Mesenchymal stem cell (in vitro differentiated cells and primary cell): ENCODE data around the gene VPS51.

Experiments
- DNase-seq: peaks from one replicate; pipeline ENCODE4 v3.0.0-alpha.2; 2013
- H2AFZ ChIP-seq: one replicate; pipeline ENCODE4 v1.6.1; 2013; ENCODE audit warnings: low read depth, mild to moderate bottlenecking, control low read depth, inconsistent platforms, low read length, moderate library complexity
- H2AK5ac ChIP-seq: 2 replicates; pipeline ENCODE4 v1.6.1; 2013; ENCODE audit warnings: low read length, moderate library complexity, mild to moderate bottlenecking, inconsistent platforms; ENCODE audit not compliant: severe bottlenecking
- H2BK120ac ChIP-seq: one replicate; pipeline ENCODE4 v1.6.1; 2013; ENCODE audit warnings: low read depth, mild to moderate bottlenecking, inconsistent platforms, low read length, moderate library complexity
- H2BK12ac ChIP-seq, 2 experiments: one replicate each; pipeline ENCODE4 v1.6.1; 2013; ENCODE audit warnings: inconsistent platforms in 2 of 2, low read length in 2 of 2, mild to moderate bottlenecking in 2 of 2, moderate library complexity in 2 of 2, control low read depth in 1 of 2
- H2BK15ac ChIP-seq: one replicate; pipeline ENCODE4 v1.6.1; 2013; ENCODE audit warnings: mild to moderate bottlenecking, low read depth, inconsistent platforms; ENCODE audit not compliant: poor library complexity, severe bottlenecking
- H2BK5ac ChIP-seq: 2 replicates; pipeline ENCODE4 v1.6.1; 2013; ENCODE audit warnings: low read depth, mild to moderate bottlenecking, low read length, control low read depth, inconsistent platforms; ENCODE audit not compliant: poor library complexity, severe bottlenecking
- H3K14ac ChIP-seq, 2 experiments: one replicate each; pipeline ENCODE4 v1.6.1; 2013; ENCODE audit warnings: inconsistent platforms in 2 of 2, low read length in 2 of 2, control low read depth in 1 of 2, mild to moderate bottlenecking in 1 of 2, moderate library complexity in 1 of 2
- H3K18ac ChIP-seq, 2 experiments: one replicate each; pipeline ENCODE4 v1.6.1; 2013; ENCODE audit warnings: inconsistent platforms in 2 of 2, low read length in 2 of 2, control low read depth in 1 of 2, low read depth in 1 of 2, mild to moderate bottlenecking in 1 of 2
- H3K23ac ChIP-seq, 2 experiments: one replicate each; pipeline ENCODE4 v1.6.1; 2013; ENCODE audit warnings: inconsistent platforms in 2 of 2, low read length in 2 of 2, mild to moderate bottlenecking in 2 of 2, moderate library complexity in 2 of 2, control low read depth in 1 of 2
- H3K27ac ChIP-seq: 2 replicates; pipeline ENCODE4 v1.5.1; 2013; ENCODE audit warnings: mild to moderate bottlenecking, moderate library complexity, low read length, control low read depth, inconsistent platforms; ENCODE audit not compliant: poor library complexity, severe bottlenecking
- H3K27me3 ChIP-seq, 2 experiments: 2 replicates each; pipeline versions ENCODE4 v1.6.1 to v1.7.0; 2013; ENCODE audit warnings: low read length in 2 of 2, mild to moderate bottlenecking in 2 of 2, moderate library complexity in 2 of 2, control low read depth in 1 of 2, inconsistent platforms in 1 of 2; ENCODE audit not compliant: control insufficient read depth in 1 of 2, insufficient read depth in 1 of 2
- H3K36me3 ChIP-seq, 2 experiments: 2 replicates each; pipeline versions ENCODE4 v1.6.1 to v1.7.0; 2013; ENCODE audit warnings: low read length in 2 of 2, control low read depth in 1 of 2, inconsistent platforms in 1 of 2, low read depth in 1 of 2, mild to moderate bottlenecking in 1 of 2; ENCODE audit not compliant: insufficient read depth in 2 of 2, control insufficient read depth in 1 of 2
- H3K4ac ChIP-seq, 2 experiments: one replicate each; pipeline ENCODE4 v1.6.1; 2013; ENCODE audit warnings: inconsistent platforms in 2 of 2, low read length in 2 of 2, mild to moderate bottlenecking in 2 of 2, moderate library complexity in 2 of 2, control low read depth in 1 of 2, low read depth in 1 of 2
- H3K4me1 ChIP-seq: 2 replicates; pipeline ENCODE4 v1.6.1; 2013; ENCODE audit warnings: low read depth, low read length, control low read depth; ENCODE audit not compliant: control insufficient read depth, insufficient read depth
- H3K4me2 ChIP-seq: 2 replicates; pipeline ENCODE4 v1.6.1; 2013; ENCODE audit warnings: low read length, mild to moderate bottlenecking, inconsistent platforms; ENCODE audit not compliant: poor library complexity, severe bottlenecking
- H3K4me3 ChIP-seq, 2 experiments: 2 replicates each; pipeline versions ENCODE4 v1.5.1 to v1.7.0; 2013; ENCODE audit warnings: low read length in 2 of 2, mild to moderate bottlenecking in 2 of 2, control low read depth in 1 of 2, low read depth in 1 of 2; ENCODE audit not compliant: insufficient read depth in 1 of 2
- H3K79me1 ChIP-seq: replicated peaks from 2 replicates; pipeline ENCODE4 v1.6.1; 2013; ENCODE audit warnings: mild to moderate bottlenecking, control low read depth, low read length, inconsistent platforms; ENCODE audit not compliant: poor library complexity, severe bottlenecking
- H3K9ac ChIP-seq: 2 replicates; pipeline ENCODE4 v1.7.0; 2013; ENCODE audit warnings: mild to moderate bottlenecking, low read length, moderate library complexity
- H3K9me3 ChIP-seq: 2 replicates; pipeline ENCODE4 v1.7.0; 2013; ENCODE audit warnings: mild to moderate bottlenecking, low read length; ENCODE audit not compliant: control insufficient read depth
- H4K8ac ChIP-seq: one replicate; pipeline ENCODE4 v1.6.1; 2013; ENCODE audit warnings: inconsistent platforms, mild to moderate bottlenecking, low read length, moderate library complexity
- H4K91ac ChIP-seq: one replicate; pipeline ENCODE4 v1.6.1; 2013; ENCODE audit warnings: mild to moderate bottlenecking, low read length, inconsistent platforms
- WGBS: methylation state at CpG from one replicate; pipeline ENCODE4 v1.1.7; 2013; ENCODE audit warnings: mixed read lengths; 5-methylcytosine and 5-hydroxymethylcytosine counted together

VPS51 gene

DNA sequence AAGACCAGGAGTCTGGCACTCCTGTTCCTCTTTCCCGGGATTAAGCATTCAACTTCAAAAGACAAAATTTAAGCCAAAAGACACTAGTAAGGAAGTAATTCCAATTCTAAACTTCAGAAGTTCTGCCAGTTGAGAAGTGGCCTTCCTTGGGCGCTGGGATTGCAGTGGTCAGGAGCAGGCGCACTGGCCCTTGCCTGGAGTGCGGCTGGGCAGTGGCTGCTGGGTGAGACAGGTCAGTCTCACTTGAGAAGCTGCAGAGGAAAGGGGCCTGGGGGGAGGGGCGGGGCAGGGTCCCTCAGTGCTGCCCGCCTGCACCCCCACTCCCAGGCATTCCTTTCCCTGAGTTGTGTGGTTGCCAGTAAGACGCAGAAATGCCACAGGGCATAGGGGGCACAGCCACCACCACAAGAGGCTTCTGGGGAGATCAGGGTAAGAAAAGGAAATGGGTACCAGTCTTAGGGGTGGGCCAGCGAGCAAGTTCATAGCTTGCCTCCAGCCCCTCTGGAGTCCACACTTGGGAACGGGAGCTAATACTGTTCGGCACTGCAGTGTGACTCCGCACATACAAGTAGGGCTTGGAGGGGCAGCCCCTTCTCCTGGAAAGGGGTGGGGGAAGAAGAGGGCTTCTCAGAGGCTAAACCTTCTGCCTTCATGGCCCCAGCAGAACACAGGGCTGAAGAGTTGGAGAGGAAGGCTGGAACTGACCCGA lies 31.6 kb downstream of the VPS51 start:
- H3K18ac ChIP-seq = no peak overlapping the region
- no peak overlapping the region for H2AK5ac ChIP-seq
- no peak for DNase-seq
- no peak overlapping the region for H3K14ac ChIP-seq
- peaks cover 9% of the 10 kb centered on the region for H3K4me1 ChIP-seq
- H3K4me3 ChIP-seq = no peak overlapping the region
- no peak overlapping the region for H3K23ac ChIP-seq
- no peak overlapping the region for H3K4ac ChIP-seq
- no peak overlapping the region for H4K91ac ChIP-seq
- no peak overlapping the region for H3K27ac ChIP-seq
- H2BK120ac ChIP-seq = no peak overlapping the region
- no peak overlapping the region for H3K4me2 ChIP-seq
- H4K8ac ChIP-seq = no peak overlapping the region
- H3K36me3 ChIP-seq = peaks cover 74 to 85% of the 10 kb centered on the region in 2 experiments
- H3K27me3 ChIP-seq = no peaks in the 10 kb centered on the region
- H3K79me1 ChIP-seq = peaks cover 35% of the 10 kb centered on the region
- no peak overlapping the region for H2AFZ ChIP-seq
- 98% methylated on average over 12 of the region's 12 CpGs for WGBS
- H2BK12ac ChIP-seq = no peak overlapping the region
- H3K9ac ChIP-seq = no peak overlapping the region
- no peak overlapping the region for H2BK15ac ChIP-seq
- H3K9me3 ChIP-seq = no peaks in the 10 kb centered on the region
- H2BK5ac ChIP-seq = no peak overlapping the region

- Histone ChIP-seq H3K14ac (no peak overlapping the region), H3K18ac (no peak overlapping the region), H3K27me3 (no peaks in the 10 kb centered on the region), H2BK120ac (no peak overlapping the region), H2AK5ac (no peak overlapping the region), H3K4me2 (no peak overlapping the region), H3K79me1 (peaks cover 35% of the 10 kb centered on the region), H2AFZ (no peak overlapping the region), H4K8ac (no peak overlapping the region), H3K23ac (no peak overlapping the region), H2BK12ac (no peak overlapping the region), H3K4me3 (no peak overlapping the region), H4K91ac (no peak overlapping the region), H3K9me3 (no peaks in the 10 kb centered on the region), H3K36me3 (peaks cover 77 to 90% of the 10 kb centered on the region in 2 experiments), H3K4me1 (peaks cover 16% of the 10 kb centered on the region), H3K27ac (no peak overlapping the region), H3K9ac (no peak overlapping the region), H2BK5ac (no peak overlapping the region), H3K4ac (no peak overlapping the region), H2BK15ac (no peak overlapping the region)
- no peak for DNase-seq
- 93% methylated on average over 15 of the region's 15 CpGs for WGBS
Measured at GRCh38 chr11:65128182-65129145, 32.5 kb downstream of the VPS51 start.

DNA sequence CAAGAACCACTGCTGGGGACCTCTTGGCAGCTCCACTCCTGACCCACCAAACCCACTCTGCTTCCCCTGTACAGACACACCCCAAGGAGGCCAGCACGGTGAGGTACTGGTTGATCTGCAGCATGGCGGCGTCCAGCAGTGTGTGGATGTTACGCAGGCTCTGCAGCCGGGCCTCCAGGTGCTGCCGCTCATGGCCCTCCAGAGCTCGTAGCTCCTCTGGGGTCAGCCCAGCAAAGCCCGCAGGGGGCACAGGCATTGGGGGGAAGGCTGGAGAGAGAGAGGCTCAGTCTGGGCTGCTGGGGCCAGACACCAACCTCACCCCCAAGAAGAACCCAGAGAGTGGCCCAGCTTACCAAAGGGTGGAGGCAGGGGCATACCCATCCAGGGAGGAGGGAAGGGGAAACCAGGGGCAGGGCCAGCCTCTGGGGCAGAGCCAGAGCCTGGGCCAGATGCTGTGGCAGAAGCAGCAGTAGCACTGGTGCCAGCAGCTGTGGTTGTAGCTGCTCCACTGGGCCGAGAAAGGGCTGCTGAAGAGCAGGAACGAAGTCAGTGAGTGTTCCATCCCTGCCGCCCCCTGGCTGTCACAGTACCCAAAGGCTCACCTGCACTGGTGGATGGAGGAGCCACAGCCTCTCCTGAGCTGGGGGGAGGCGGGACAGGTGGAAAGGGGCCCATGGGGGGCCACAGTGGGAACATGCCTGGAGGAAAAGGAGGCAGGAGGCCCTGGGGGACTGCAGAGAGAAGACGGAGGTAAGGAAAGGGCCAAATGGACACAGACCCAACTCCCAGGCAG lies 33.8 kb downstream of the VPS51 start:
- Histone ChIP-seq H3K79me1 (peaks cover 33% of the 10 kb centered on the region), H3K9ac (no peak overlapping the region), H3K27ac (no peak overlapping the region), H3K4me2 (no peak overlapping the region), H3K23ac (no peak overlapping the region), H2BK5ac (no peak overlapping the region), H3K4ac (no peak overlapping the region), H3K4me1 (peaks cover 16% of the 10 kb centered on the region), H3K36me3 (peaks cover 77 to 81% of the 10 kb centered on the region in 2 experiments), H3K14ac (no peak overlapping the region), H2AFZ (no peak overlapping the region), H2BK15ac (no peak overlapping the region), H3K18ac (no peak overlapping the region), H2BK120ac (no peak overlapping the region), H4K8ac (no peak overlapping the region), H4K91ac (no peak overlapping the region), H3K27me3 (no peaks in the 10 kb centered on the region), H2AK5ac (no peak overlapping the region), H3K9me3 (no peaks in the 10 kb centered on the region), H3K4me3 (no peak overlapping the region), H2BK12ac (no peak overlapping the region)
- no peak for DNase-seq
- WGBS = 98% methylated on average over 12 of the region's 13 CpGs
